ENCODE measurements around the gene BEST3.

The BEST3 gene

DNA sequence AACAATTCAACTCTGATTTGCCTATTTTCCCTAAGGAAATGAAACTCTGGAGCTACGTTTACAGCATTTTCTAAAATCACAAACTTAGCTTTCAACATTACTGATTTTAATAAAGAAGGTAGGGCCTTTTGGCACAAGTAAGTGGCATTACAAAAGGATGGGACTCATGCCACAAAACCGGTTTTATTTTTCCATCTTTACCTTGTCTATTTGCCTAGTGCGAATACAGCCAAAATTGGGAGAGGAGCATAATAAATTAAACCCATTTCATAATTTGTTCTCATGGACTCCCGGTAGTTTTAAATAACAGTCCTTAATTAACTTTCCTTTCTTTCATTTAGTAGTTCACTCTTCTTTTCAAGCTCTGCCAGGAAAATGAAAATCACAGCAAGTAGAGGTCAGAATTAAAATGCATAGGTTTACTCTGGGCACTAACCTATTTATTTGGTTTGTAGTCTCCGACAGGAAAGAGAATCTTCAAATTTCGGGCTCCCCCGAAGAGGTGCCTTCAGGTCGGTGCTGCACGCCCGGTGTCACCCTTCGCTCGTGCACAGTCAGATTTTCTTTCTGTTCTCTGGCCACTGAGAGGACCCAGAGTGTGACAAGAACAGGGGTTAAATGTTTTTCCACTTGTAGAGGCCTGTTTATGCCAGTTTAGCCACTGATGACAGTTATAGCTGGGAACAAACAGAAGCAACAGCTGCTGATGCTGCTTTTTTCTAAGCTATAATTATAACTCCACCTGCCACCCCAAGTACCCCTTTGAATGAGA, at the start of gene BEST3:
Gene BEST3 (minus strand): TSS at position 535 of the 772 bp plus-strand sequence. CDS start 1,505 bp downstream, outside the sequence.
- in situ Hi-C loops (cut with MboI; ENCODE audit: low sequenced_read_pairs), result no loop called here

DNA sequence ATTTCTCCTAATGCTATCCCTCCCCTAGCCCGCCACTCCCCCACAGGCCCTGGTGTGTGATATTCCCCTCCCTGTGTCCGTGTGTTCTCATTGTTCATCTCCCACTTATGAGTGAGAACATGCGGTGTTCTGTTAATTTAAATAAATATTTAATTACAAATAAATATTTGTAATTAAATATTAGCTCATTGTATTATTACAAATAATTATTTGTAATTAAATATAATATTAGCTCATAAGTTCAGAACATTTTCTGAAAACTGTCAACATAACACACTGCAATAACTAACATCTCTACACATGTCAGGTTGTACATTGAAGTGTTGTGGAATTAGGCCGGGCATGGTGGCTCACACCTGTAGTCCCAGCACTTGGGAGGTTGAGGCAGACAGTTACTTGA, 45.0 kb upstream of the BEST3 start:
- in situ Hi-C loops (cut with MboI; ENCODE audit: low sequenced_read_pairs), result no loop called here

DNA sequence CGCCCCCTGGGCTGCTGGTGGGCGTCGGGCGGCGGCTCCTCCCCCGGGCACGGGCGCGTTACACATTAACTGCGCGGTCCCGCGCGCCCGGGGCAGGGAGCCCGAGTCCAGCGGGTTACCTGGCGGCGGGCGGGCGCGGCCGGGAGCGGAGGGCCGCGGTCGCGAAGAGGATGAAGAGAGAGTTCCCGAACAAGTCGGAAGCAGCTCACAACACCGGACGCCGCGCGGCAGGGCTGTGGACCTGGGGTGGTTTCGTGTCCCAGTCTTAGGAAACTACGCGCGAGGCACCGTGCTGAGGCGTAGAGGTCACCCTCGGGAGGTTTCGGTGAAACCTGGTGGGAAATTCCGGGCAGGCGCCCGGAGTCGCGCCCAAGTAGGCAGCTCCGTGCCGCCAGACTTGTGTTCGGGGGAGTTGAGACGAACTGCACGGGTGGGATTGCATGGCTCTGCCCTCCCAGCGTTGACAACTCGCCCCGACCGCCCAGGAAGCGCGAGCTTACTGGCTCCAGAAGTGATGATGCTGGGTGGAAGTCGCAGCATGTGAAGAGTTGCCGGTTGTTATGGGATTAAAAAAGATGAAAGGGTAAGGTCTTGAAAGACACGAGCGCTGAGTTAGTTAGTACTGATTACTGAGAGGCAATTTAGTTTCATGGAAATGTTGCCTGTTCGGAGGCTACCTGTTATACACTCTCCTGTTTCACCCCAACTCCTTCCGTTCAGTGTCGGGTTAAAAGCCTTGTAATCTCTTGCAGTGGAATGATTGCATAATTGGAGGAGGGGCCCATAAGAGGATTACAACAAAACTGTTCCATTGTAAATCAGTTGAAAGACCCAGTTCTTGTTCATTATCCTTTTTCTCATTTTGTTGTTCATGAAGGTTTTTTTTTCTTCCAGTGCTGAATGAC, 40.4 kb upstream of the BEST3 start:
- in situ Hi-C loops (cut with MboI; ENCODE audit: low sequenced_read_pairs), result no loop called here

DNA sequence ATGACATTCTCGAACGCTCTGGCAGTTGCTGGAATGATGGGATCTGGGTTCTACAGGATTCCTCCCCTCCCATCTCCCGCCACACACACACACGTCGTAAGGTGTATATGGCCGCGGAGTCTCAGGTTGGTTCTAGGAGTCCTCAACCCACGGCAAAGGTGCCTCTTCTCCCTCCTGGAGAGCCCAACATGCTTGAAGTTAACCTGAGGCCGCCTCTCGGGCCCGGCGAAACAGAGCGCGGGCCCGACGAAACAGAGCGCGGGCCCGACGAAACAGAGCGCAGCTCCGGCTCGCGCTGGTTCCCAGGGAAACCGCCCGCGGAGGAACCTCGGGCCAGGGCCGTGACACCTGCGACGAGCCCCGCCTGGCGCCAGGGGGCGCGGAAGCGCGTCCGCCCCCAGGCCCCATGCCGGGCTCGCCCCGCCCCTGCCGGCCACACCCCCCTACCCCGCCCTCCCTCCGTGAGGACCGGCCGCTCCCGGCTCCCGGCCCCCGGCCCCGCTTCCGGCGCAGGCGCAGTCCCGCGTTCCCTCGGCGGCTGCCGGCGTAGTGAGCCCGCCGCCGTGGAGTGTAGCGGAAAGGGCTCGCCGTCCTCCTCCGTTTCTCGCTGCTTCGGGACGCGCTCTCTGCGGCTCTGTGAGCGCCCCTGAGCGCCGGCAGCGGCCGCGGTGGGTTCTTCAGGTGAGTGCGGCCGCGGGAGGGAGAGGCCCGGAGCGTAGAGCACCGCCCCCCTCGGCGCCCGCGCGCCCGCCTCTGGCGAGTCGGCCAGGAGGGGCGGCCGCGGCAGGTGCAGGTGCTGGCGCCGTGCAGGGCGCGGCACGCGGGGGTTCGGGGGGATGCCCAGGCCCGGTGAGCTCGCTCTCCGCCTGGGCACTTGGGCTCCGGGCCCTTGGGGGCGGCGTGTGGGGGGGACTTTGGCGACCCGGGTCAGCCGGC, 39.5 kb upstream of the BEST3 start, which contains the start of gene RAB3IP:
Gene RAB3IP (plus strand): TSS at position 510 of the 936 bp plus-strand sequence. CDS start 16,549 bp downstream, outside the sequence.
- in situ Hi-C loops (cut with MboI; ENCODE audit: low sequenced_read_pairs), result no loop called here

DNA sequence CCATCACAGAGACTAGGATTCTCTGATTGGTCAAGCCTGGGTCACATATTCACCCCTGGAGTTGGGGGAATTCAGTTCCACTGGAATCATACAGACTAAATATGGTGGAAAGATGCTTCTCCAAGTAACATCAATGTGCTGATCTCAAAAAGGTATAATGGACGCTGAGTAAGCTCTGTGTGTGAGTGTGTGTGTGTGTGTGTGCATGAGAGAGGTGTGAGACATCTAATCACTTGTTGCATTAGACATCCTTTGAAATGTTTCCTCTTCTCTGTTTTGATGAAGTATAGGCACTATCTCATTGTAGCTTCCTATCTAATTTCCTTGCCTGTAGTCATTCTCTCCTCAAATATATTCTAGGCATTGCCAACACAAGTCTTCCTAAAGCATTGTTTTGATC, 34.5 kb upstream of the BEST3 start:
- in situ Hi-C loops (cut with MboI; ENCODE audit: low sequenced_read_pairs), result no loop called here

DNA sequence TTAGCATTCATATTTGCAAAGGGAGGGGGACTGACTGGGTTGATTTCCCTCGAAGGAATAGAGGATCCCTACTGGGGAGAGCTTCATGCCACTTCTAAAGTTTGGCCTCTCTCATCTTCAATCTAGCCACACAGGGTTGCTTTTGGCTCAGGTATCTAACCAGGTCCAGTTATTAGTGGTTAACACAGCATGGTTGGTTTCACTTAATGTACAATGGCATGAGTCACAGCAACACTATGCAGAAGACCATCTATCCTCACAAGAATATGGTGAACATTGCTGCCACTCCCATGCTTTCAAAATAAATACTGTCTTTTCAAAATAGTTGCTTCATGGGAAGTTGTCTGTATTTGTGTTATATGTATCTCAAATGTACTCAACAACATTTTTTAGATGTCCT, 33.0 kb upstream of the BEST3 start:
- in situ Hi-C loops (cut with MboI; ENCODE audit: low sequenced_read_pairs), result no loop called here

DNA sequence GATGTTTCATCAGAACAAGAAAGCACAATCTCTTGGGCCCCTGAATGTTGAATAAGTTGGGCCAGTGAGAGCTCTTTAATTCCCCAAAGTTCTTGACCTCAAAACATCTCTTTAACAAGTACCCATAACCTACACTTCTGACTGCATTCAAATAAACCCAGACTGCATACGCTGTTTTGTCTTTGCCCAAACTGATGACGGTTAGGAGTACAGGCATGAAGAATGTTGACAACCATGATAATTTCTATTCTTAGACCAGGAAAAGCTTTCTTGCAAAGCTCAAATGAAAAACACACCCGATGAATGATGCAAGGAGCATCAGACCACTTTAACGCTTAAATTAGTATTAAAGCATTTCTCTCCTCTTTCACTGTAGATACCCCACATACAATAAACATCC, 27.8 kb upstream of the BEST3 start:
- in situ Hi-C loops (cut with MboI; ENCODE audit: low sequenced_read_pairs), result no loop called here

DNA sequence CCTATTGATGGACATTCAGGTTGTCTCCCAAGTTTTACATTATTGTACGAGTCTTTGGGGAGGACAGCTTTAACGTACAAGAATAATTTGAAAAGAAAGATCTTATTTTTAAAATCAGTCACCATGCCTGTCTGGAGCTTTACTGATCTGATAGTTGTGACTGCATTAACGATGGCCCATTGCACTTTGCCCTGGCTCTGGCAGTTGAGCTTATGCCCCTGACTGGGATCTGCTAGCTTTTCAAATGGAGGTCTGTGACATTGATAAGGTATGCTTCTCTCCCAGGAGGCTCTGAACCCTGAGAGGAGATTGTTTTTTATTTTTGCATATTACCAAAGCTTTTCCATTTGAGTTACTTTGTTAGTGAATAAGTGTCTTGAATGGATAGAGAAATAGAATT, 21.6 kb upstream of the BEST3 start:
- in situ Hi-C loops (cut with MboI; ENCODE audit: low sequenced_read_pairs), result no loop called here

DNA sequence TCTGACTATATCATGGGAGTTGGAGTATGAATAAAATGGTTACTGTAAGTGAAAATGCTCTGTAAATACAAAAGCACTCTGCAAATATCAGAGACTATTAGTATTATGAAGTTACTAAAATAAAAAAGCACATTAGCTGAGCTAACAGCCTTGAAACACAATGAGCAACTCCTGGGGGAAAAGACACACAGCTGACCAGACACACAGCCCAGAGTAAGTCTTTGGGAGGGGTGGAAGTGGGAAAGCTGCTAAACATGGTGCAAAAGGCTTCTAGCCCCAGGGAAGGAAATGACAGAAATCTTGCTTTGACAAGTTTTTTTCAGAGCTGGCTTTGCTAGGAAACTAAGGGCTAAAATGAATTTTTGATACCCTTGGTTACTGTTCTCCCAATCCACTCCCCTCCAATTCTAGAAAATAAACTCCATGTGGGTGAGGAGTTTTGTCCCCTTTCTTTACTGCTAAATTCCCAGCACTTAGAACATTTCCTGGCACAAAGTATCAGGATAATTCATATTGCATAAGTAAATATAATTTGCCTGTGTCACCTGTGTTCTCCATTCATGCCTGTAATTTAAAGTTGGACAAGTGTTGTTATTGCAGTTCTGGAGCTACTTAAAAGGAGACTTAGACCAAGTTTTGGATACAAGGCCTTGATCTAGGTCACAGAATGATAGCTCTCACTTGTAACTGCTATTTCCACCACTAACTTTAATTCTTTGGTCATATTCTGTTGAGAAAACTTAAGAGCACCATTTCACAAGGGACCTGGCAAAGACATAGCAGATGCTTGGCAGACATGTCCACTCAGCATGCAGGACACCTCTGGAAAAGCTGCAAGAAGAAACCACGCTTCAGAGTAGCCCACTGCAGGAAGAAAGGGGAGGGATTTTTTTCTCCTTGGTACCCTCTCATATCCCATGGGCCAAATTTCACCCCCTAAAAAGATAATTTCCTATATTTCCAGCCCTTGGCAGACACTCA, 20.5 kb upstream of the BEST3 start:
- in situ Hi-C loops (cut with MboI; ENCODE audit: low sequenced_read_pairs), result no loop called here

DNA sequence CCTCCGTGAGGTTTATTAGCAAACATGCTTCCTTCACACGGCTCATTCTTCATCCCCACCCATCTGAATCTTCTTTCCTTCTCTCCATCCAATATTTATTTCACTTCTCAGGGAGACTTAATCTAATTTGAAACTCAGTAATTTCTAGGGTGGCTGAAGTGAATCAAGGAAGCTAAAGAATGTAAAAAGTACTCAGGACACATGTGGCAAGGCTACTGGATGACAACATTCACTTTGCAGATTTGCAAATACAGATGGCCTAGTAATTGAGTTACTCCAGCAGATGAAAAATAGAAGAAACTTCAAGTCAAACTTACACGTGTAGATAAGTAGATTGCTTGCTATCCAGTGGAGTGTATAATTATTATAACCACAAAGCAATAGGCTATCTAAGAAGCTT, 15.4 kb upstream of the BEST3 start:
- in situ Hi-C loops (cut with MboI; ENCODE audit: low sequenced_read_pairs), result no loop called here

DNA sequence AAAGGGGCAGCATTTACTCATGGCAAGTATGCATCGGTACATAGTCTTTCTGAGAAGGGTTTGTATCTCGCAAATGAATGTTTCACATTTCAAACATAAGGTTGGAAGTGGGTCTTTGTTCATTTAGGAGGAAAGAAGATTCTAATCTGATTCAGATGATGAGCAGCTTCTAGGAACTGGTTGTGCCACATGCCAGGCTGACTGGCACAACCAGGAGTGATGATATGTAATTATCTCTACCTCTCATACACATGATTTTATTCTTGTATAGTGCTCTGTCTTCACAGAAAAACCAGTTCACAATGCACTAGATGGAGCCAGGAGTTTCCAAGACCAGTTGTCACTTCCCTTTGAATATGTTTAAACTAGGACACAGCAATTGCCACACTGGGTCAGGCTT, 13.7 kb upstream of the BEST3 start:
- in situ Hi-C loops (cut with MboI; ENCODE audit: low sequenced_read_pairs), result no loop called here

DNA sequence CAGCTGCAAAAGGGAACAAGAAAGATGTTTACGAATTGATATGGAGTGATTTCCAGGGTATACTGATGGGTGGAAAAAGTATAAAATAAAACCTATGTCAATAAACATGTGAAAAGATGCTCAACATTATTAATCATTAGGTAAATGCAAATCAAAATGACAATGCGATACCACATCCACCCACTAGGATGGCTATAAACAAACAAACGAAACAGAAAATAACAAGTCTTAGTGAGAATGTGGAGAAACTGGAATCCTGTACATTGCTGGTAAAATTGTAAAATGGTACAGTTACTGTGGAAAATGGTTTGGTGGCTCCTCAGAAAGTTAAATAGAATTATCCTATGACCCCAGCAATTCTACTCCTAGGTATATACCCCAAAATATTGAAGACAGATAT, 9.5 kb upstream of the BEST3 start:
- in situ Hi-C loops (cut with MboI; ENCODE audit: low sequenced_read_pairs), result no loop called here

DNA sequence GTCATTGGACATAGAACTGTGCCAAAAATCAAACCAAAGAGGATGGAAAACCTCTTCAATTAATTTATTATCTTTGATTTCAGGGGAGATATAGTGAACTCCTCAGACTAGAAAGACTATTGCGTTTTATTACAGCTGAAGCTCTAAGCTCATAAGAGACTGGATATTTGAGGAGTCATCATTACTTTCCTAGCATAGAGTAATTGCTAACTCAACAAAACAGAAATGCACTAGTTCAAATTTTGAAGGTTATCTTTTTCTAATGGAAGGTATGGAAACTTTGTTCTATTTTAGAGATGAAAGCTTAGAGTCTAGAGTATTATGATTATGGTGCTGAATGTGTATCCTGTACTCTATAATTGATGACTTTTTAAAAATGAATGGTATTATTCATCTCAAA, 5.3 kb upstream of the BEST3 start:
- in situ Hi-C loops (cut with MboI; ENCODE audit: low sequenced_read_pairs), result no loop called here

DNA sequence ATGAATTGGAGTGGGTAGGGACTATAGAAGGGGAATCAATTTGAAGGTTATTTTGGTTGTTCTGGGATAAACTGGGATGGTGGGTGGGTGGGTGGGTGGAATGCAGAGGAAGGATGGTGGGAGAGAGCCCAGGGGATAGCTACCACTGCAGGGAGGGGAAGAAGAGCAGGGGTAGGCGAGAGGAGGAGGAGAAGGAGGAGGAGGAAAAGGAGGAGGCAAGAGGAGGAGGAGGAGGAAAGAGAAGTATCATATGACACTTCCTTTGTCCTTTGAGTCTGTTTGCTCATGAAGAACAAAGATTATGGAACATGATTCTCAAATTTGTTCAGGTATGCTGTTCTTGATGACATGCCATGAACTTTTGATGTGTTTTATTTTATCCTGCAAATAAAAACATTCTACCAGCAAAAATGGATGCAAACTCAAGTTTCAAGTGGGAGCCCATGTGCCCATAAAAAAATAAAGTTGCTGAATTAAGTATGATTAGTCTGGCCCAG, 4.1 kb upstream of the BEST3 start:
- in situ Hi-C loops (cut with MboI; ENCODE audit: low sequenced_read_pairs), result no loop called here

DNA sequence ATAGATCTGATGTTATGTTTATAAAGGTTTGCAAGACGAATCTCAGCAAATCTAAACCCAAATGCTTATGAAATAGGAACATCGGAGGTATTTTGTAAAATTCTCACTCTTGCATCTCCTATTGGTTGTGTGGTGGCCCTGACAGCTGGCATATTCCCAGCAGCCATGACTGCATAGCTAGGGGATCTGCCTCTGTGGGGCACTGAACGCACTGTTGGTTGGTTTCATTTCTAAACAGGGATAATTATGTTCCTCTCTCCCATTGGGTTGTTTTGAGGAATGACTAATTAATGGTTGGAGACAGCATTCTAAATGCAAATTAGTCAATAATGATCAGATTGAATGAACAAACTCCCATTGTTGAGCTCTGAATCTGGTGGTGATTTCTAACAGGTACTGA, 2.7 kb upstream of the BEST3 start:
- in situ Hi-C loops (cut with MboI; ENCODE audit: low sequenced_read_pairs), result no loop called here

DNA sequence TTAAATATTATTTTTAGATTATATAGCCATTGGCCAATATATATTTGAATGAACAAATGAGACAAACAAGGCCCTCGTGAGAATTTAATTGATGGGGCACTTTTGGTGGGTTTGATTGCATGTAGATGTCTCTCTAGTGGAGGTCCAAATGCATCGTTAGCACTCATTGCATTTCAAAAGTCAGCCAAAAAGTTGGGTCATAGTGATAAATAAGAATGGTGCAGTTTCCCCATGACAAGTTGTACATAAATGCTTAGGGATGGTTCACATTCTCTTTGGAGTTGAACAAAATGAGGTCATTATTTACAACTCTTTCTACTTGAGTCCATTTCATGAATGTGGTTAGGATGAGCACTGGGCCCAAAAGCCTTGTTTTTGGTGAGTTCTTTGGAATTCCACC, 1.0 kb downstream of the BEST3 start:
- in situ Hi-C loops (cut with MboI; ENCODE audit: low sequenced_read_pairs), result no loop called here

DNA sequence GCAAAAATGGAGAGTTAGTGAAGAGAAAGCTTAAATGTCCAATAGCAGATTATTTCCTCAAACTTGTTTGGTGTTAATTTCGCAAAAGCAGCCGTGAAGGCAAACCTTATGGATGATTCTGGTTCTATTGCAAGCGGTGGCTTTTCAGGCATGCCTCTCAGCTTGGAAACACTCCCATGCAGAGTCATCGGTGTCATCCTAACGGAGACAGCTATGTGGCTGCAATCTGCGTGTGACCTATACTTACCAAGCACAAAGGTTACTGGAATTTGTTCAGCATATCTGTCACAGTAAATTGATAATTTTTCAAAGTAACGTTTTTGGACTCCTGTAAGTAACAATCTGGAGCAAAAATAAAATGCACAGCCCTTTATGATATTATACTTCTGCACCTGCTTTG, 5.0 kb downstream of the BEST3 start:
- in situ Hi-C loops (cut with MboI; ENCODE audit: low sequenced_read_pairs), result no loop called here

DNA sequence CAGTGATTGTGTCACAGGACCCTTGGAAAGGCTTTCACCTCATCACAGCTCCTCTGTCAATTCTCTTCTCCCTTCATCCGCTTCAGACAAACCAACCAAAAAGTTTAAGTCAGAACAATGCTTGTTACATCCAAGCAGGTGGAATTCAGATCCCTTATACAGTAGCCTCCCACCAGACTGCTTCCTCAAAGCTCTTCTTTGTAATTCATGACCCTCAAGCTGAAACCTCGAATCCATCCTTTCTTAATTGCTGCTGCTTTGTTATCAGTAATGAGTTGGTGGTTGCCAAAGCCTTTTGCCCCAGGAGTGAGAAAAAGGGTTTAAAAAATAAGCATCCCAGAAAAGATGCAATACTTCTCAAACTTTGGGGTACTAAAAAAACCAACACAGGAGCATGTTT, 9.5 kb downstream of the BEST3 start:
- in situ Hi-C loops (cut with MboI; ENCODE audit: low sequenced_read_pairs), result no loop called here
